ENCODE measurements around the gene GORAB.

DNA sequence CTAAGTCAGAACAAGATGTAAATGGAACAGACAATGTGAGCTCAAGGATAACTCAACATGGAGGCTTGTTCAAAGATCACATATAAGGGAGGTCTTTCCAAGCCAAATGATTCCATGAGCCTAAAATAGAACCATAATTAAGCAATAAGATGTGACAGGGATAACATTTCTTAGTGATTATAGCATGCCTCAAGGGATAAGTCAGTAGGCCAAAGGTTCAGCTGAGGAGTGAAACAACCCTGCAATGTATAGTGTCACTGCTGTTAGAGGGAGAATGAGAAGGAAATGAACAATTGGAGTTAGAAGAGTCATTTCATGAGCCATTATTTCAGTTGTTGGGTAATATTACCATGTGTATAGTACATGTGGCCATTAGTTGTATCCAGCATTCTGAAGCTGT, 25.0 kb downstream of the GORAB start:
- TF ChIP-seq POLR2AphosphoS5 (IDR thresholded peaks at IDR 0.05; ENCODE audit: low read depth, low read length) (no peak), NFIC (IDR thresholded peaks at IDR 0.05; ENCODE audit: borderline replicate concordance) (no peak), SIN3A (IDR thresholded peaks at IDR 0.05; ENCODE audit: borderline replicate concordance, low read depth, low read length) (no peak), MXI1 (IDR thresholded peaks at IDR 0.05; ENCODE audit: low read depth, low read length) (no peak)
- TF ChIP-seq, protein P1, sequence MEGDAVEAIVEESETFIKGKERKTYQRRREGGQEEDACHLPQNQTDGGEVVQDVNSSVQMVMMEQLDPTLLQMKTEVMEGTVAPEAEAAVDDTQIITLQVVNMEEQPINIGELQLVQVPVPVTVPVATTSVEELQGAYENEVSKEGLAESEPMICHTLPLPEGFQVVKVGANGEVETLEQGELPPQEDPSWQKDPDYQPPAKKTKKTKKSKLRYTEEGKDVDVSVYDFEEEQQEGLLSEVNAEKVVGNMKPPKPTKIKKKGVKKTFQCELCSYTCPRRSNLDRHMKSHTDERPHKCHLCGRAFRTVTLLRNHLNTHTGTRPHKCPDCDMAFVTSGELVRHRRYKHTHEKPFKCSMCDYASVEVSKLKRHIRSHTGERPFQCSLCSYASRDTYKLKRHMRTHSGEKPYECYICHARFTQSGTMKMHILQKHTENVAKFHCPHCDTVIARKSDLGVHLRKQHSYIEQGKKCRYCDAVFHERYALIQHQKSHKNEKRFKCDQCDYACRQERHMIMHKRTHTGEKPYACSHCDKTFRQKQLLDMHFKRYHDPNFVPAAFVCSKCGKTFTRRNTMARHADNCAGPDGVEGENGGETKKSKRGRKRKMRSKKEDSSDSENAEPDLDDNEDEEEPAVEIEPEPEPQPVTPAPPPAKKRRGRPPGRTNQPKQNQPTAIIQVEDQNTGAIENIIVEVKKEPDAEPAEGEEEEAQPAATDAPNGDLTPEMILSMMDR (IDR thresholded peaks at IDR 0.05), result no peak
